Activated CD4-positive, alpha-beta T cell treated with anti-CD3 and anti-CD28 coated beads, Interleukin-2, amount 50 U/mL, for 16 hours (primary cell): Measurements from ENCODE around the gene NACC2.

Experiments
- DNase-seq: peaks from one replicate; pipeline ENCODE4 v3.0.0-alpha.2; 2020

The NACC2 gene

DNA sequence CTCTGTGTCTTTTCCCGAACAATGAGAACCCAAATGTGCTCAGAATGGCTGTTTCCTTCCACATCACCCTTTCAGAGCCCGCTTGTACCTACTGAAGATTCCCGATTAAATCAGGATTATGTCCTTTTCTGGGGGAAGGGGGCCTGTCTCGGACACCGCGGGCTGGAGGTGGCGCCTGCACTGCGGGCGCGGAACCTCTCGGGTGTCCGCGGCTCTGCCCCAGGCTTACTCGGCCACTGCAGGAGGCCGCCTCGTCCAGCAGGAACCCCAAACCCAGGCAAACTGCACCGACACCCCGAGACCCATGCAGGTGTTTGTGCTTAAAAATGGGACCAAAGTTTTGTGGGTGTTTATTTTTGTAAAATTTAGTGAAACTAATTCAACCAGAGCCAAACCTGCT lies 32.2 kb upstream of the NACC2 start:
- no peak for DNase-seq

- no peak for DNase-seq
These were observed 30.0 kb upstream of the NACC2 start for GRCh38 chr9:136124976-136125692.

DNA sequence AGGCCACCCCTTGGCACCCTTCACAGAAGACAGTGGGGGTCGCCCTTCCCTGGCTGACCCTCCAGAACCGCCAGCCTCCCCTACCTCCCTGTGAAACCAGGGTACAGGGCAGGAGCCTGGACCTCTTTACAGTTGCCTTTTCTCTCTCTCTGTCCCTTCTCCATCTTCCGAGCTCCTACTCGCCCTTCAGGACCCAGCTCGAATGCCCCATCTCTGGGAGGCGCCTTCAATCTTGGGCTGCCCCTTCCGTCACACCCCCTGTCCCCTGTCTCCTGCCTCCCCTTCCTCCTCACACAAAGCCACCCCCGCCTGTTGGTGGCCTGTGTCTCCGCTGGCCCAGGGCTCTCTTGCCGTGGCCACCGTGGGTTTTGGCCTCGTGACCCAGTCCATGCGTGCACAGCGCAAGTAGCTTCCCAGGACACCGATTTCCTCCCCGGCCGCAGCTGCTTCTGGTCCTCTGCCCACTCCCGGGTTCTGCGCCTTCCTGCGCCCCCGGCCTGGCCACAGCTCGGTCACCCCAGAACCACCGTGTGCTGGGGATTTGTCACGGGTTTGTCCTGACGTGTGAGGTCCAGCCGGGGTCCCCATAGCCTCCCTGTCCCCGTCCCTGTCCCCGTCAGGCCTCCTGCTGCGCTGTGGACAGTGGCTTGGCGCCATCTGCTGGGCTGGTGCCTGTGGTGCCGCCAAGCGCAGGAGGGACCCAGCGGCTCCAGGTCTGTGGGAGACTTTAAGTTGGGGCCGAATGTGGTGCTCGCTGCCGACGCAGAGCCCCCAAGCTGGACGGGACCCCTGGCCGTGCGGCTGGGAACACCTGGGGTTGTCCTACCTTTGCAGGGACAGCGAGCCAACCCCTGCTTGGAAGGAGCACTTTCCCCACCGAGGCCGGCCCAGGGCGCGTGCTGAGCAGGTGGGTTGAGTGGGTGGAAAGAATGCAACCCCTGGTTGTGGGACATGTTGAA lies 27.6 kb upstream of the NACC2 start:
- DNase-seq, result peak; percentile 75

DNA sequence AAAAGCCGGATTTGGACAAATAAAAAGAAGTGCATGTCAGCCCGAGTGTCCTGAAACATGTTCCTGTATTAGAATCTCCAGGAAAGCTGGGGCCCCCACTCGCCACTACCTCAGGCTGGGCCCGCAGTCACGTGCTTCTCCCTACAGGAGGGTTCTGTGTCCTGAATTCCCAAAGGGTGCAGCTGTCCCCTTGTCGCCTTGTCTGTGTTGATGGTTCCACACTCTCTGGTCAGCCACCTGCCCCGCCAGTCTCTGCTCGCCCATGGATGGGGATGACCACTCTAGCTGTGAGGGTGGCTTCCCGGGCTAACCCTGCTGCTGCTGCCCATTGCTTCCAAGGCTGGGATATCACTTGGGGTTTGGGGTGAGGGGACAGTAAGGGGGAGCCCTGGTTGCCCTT lies 26.7 kb upstream of the NACC2 start:
- DNase-seq, result no peak

DNA sequence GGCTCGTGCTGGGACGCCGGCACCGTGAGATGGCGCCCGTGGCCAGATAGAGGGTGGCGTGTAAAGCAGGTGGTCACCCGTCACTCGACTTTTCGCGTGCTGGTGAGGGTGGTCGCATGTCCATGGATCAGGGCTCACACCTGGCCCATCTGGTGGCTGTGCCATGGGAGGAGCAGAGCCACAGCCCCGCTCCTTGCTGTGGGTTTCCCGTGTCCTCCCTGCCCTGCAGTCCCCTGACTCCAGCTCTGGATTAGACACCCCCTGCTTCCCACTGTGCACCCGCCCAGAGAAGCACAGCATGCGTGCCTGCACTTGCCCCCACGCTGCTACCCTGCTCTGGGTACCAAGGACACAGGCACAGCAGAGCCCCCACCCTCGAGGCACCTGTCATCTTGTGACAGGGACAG lies 25.4 kb upstream of the NACC2 start:
- DNase-seq, result no peak

GRCh38 chr9:136119883-136120393 lies 24.8 kb upstream of the NACC2 start:
- no peak for DNase-seq

DNA sequence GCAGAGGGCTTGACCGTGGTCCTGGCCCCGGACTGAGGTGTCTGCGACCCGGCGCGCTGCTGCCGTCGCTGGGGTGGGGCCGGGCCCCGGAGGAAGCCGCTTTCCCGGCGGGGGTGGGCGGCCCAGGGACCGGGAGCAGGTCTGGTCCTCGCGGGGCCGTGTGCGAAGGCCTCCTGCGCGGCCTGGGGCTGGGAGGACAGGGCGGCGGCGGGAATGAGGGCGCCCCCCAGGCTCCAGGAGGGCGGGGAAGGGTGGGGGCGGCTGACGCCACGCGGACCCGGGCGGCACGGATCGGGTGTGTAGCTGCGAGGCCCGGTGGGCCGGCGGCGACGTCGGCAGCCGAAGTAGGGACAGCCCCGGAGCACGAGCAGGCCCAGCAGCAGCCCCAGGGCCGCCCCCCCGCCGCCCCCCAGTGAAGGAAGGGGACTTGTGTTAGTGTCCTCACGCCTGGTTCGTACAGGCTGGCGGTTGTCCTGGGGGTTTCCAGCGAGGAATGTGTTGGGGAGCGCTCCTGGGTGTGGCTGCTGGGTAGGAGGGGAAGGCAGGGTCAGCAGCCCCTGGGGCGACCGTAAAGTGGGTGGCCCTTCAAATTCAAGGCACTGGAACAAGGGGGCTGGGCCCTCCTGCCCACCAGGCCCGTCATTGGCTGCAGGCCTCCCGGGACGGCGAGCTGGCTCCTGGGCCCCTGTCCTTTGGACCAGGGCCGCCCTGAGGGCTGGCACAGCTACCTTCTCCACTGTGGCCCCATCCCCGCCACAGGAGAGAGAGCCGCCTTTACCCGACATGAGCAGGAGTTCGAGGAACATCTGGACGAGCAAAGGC lies 24.2 kb upstream of the NACC2 start:
- peak; percentile 28 for DNase-seq

DNA sequence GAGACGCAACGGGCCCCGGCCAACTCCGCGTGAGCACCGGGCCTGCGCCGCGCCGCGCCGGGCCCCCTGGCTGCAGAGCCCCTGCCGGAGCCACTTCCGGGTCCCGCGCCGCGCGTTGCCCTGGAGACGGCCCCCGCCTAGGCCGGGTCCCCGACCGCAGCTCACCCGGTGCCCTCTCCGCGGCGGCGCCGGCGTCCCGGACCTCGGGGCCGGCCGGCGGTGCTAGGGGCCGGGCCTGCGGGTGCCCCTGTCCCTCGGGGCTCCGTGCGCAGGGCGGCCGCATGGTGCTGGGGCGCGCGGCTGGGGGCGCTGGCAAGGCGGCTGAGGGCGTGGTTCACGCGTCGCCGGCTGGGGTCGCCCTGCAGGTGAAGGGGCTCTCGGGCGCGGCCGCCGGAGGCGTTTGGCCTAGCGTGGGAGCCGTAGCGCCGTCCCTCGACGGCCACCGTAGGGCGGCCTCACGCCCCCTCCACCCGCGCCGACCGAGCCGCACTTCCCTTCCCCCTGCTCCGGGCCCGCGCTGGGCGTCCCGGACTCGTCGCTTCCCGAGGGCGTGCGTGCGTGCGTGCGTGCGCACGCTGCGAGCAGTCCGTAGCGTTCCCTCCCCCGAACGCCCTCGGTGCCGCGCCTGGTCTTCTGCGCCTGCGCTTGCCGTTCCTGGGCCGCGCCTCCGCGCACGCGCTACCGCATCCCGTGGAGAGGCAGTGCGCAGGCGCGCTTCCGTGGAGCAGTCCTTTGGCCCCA lies 23.4 kb upstream of the NACC2 start, which contains the start of gene TMEM250:
Gene TMEM250, minus strand, starts transcription at position 556 of the 741 bp plus-strand sequence. CDS start 1,975 bp downstream, outside the sequence.
- peak; percentile 98 for DNase-seq

DNA sequence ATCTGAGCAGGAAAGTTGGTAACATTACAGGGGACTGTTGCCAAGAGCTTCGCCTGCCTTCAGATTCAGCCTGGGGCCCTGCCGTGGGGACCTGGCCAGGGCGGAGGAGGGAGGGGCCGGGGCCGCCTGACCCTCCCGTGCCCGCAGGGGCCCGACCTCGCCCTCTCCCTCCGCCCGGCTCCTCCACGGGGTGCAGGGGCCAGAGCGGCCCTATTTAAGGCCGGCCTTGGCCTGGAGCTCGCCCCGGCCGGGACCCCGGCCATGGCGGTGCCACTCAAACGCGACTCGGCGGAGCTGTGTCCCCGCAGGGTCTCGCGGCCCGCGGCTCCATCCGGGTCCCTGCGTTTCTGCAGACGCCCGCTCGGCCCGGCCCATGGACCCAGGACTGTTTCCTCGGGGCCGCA lies 22.8 kb upstream of the NACC2 start:
- DNase-seq, result no peak

DNA sequence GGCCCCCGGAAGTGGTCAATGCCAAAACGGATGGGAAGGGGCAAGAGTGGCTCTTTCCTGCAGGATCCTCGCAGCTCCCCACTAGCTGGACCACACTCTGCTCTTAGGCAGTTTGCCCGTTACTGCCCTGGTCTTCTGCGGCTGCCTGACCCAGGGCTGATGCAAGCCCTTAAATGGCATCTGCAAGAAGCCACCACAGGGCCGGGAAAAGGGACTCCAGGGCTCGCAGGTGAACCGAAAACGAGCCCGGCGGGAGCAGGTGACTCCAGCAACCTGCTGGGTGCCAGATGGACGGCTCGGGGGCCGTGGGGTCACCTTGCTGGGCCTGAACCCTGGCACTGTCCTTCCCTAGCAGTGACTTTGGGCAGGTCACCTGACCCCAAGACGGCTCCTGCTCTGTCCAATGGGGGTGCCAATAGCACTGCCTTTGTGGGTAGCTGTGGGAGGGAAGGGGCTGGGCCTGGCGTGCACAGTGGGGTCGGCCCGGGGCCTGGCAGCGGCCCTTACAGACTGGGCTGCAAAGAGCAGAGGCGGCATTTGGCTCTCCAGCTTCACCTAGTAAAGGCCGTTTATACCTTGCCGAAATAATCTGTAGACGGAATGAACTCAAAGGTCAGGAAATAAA lies 22.3 kb upstream of the NACC2 start:
- peak; percentile 69 for DNase-seq

- no peak for DNase-seq
These were observed 21.4 kb upstream of the NACC2 start for GRCh38 chr9:136116360-136117098.

DNA sequence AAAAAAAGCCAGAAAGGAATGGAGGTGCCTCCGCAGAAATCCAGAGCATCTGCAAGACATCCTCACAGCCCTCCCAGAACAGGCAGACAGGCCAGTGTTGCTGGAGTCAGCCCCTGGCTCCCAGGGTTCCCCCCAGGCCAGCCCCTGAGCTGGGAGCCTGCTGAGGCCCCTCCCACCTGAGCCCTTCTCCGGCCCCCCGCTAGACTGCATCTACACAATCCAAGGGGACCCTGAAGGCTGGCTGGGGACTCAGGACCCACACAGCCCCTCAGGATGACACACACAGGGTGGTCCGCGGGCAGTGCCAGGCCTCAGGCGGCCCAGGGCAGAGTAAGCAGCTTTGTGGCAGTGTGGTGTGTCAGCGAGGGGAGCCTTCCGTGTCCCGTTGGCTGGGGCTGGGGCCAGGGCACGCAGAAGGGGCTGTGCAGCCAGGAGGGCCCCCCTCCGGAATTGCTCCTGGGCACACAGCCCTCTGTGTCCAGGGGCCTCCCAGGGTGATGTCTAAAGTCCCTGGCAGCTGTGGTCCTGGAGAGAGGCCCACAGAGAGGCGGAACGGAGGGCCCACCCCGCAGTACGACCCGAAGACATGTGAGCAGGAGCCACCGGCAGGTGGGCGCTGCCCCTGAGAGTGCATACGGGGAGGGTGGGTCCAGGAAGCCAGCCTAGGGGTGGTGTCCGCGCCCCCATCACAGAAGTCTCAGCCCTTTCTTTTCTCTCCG lies 20.7 kb upstream of the NACC2 start:
- no peak for DNase-seq

DNA sequence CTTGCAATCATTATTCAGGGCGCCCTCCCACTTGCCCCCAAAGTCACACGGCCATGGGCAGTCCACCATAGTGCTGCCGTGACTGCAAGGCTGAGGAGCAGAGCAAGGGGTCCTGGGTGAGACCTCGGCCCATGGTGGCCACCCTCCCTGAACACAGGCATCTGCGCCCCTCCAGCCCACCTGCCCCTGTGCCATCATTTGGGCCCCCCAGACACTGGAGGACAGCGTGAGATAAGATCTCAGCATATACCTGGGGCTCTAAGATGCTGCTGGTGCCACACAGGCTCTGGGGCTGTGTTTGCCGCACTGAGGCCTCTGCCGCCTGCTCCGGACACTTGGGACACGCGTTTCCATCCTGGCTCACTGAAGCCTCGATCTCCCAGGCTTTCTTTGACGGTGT lies 20.1 kb upstream of the NACC2 start:
- DNase-seq, result no peak

GRCh38 chr9:136114610-136115009 lies 19.5 kb upstream of the NACC2 start:
- DNase-seq, result no peak

DNA sequence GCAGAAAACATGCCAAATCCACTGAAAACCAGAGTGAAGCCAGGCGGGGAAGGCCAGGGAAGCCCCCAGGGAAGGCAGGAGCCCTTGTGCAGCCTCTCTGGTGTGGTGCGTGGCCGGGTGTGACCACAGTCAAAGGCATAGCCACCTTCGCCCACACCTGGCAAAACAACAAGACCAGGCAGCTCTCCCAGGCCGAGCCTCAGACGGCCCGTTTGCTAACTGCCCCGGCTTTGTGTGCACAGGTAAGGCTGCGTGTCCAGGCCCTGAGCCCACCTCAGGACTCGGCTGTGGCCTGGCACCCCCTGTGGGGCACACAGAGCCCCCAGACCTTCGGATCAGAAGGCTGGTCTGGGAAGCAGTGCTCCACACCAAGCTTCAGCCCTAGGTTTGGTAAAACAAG lies 17.5 kb upstream of the NACC2 start:
- no peak for DNase-seq

DNA sequence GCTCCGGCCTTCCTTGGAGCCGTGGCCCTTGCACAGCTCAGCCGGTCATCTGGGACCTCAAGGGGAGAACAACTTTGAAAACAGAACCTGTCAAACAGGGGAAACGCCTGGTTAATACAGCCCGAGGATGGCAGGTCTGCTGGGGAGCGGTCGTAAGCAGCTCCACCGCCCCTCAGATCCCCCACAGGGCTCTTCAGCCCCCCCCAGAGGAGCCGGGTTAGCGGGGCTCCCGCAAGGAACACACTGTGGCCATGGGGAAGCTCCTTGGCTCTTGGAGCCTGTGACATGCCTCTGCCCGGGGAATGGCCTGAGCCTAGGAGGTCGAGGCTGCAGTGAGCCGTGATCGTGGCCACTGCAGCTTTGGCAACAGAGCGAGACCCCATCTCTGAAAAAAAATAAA lies 16.8 kb upstream of the NACC2 start:
- DNase-seq, result no peak

GRCh38 chr9:136111190-136111589 lies 16.1 kb upstream of the NACC2 start:
- no peak for DNase-seq

GRCh38 chr9:136110082-136111061 lies 15.3 kb upstream of the NACC2 start:
- peak; percentile 34 for DNase-seq
